Measurements from ENCODE around the gene PRKCA. TPM values are rescaled to one million over a fixed set of nuclear protein-coding genes. Genes with fewer than 3 reads are reported as not detected.
A peak's percentile ranks its signal among the peaks of the same experiment; 100 is the strongest.

Gene PRKCA
- total and polyA plus RNA-seq, 2 of the 13 experiments (the other 11 are each of a cell fraction or from before 2014, with no cell fraction given), result 18.5 to 21.5 TPM

GRCh38 chr17:66301864-66302741 lies at the start of gene PRKCA (continued):
- TF ChIP-seq SPEN (CRISPR knock-in tag; IDR thresholded peaks at IDR 0.05; ENCODE audit: low read depth) (peak; percentile 12; the same call in 1 of the 2 replicates), ZNF280B (CRISPR knock-in tag; IDR thresholded peaks at IDR 0.05; ENCODE audit: borderline replicate concordance) (0 out of 2 replicates have a peak, but pooled peaks have one; percentile 42), RARG (CRISPR knock-in tag; IDR thresholded peaks at IDR 0.05; ENCODE audit: low read depth) (no peak), ATF1 (CRISPR knock-in tag; IDR thresholded peaks at IDR 0.05) (no peak), ZNF263 (CRISPR knock-in tag; IDR thresholded peaks at IDR 0.05) (peak; percentile 80; the same call in 1 of the 2 replicates), NFKB2 (CRISPR knock-in tag; IDR thresholded peaks at IDR 0.05; ENCODE audit: borderline replicate concordance) (peak; percentile 34; the same call in 1 of the 2 replicates), ZBTB14 (CRISPR knock-in tag; IDR thresholded peaks at IDR 0.05) (peak; percentile 85), KMT2B (CRISPR knock-in tag; IDR thresholded peaks at IDR 0.05) (peak; percentile 59; the same call in 1 of the 2 replicates), POGK (CRISPR knock-in tag; conservative IDR thresholded peaks at IDR 0.05) (peak; percentile 34), ZNF33B (CRISPR knock-in tag; IDR thresholded peaks at IDR 0.05) (0 out of 2 replicates have a peak, but pooled peaks have one; percentile 47), SSRP1 (CRISPR knock-in tag; IDR thresholded peaks at IDR 0.05) (no peak), THRA (CRISPR knock-in tag; IDR thresholded peaks at IDR 0.05; ENCODE audit: borderline replicate concordance) (no peak), ZNF446 (CRISPR knock-in tag; IDR thresholded peaks at IDR 0.05) (0 out of 2 replicates have a peak, but pooled peaks have one; percentile 7), ATF7-NPFF (CRISPR knock-in tag; IDR thresholded peaks at IDR 0.05; ENCODE audit: low read depth) (no peak), ZNF720 (CRISPR knock-in tag; IDR thresholded peaks at IDR 0.05) (no peak), CEBPG (CRISPR knock-in tag; IDR thresholded peaks at IDR 0.05) (no peak), MAZ (IDR thresholded peaks at IDR 0.05; ENCODE audit: borderline replicate concordance, low read depth, low read length) (no peak), MAZ (CRISPR knock-in tag; IDR thresholded peaks at IDR 0.05; ENCODE audit: low read depth) (peak; percentile 19; the same call in 1 of the 2 replicates), ZHX1 (CRISPR knock-in tag; IDR thresholded peaks at IDR 0.05; ENCODE audit: low read depth) (no peak)

Measured in HepG2 (cell line).